KMS-11 (cell line): ENCODE measurements around the gene OR2C1.

Experiments
- H2AFZ ChIP-seq: fragments of 200-600 bp; sonication (generic); 2 replicates; pipeline ENCODE4 v1.6.1; 2016; ENCODE audit warnings: antibody characterized with exemption, mixed run types, low read depth
- H3K27ac ChIP-seq: fragments of 200-600 bp; sonication (generic); 2 replicates; pipeline ENCODE4 v1.6.1; 2016; ENCODE audit warnings: mild to moderate bottlenecking, mixed run types
- H3K27me3 ChIP-seq: fragments of 200-600 bp; sonication (generic); 2 replicates; pipeline ENCODE4 v1.6.1; 2017; ENCODE audit warnings: mild to moderate bottlenecking, low read depth, mixed run types, moderate library complexity; ENCODE audit not compliant: insufficient read depth
- H3K36me3 ChIP-seq: fragments of 200-600 bp; sonication (generic); 2 replicates; pipeline ENCODE4 v1.6.1; 2017; ENCODE audit warnings: mild to moderate bottlenecking, mixed run types; ENCODE audit not compliant: insufficient read depth
- H3K4me1 ChIP-seq: fragments of 200-600 bp; sonication (generic); 2 replicates; pipeline ENCODE4 v1.6.1; 2016; ENCODE audit warnings: mild to moderate bottlenecking, low read depth, mixed run types; ENCODE audit not compliant: poor library complexity, severe bottlenecking
- H3K4me2 ChIP-seq: fragments of 200-600 bp; sonication (generic); 2 replicates; pipeline ENCODE4 v1.7.0; 2016; ENCODE audit warnings: mild to moderate bottlenecking, mixed run types
- H3K4me3 ChIP-seq: fragments of 200-600 bp; sonication (generic); IDR thresholded peaks from 2 replicates; pipeline ENCODE4 v1.6.1; 2017; ENCODE audit warnings: low read depth, low read length, mixed read lengths; ENCODE audit not compliant: insufficient read depth
- H3K79me2 ChIP-seq: fragments of 200-600 bp; sonication (generic); 2 replicates; pipeline ENCODE4 v1.6.1; 2016; ENCODE audit warnings: low read depth, mixed run types; ENCODE audit not compliant: insufficient read depth
- H3K9ac ChIP-seq: fragments of 200-600 bp; sonication (generic); 2 replicates; pipeline ENCODE4 v1.6.1; 2016; ENCODE audit warnings: mild to moderate bottlenecking, mixed run types
- H4K20me1 ChIP-seq: fragments of 200-600 bp; sonication (generic); 2 replicates; pipeline ENCODE4 v1.6.1; 2016; ENCODE audit warnings: mild to moderate bottlenecking, mixed run types; ENCODE audit not compliant: insufficient read depth
- TF ChIP-seq, protein P1 (sequence below): fragments of 200-600 bp; sonication (generic); conservative IDR thresholded peaks from 2 replicates; pipeline ENCODE4 v1.6.1; 2017; ENCODE audit warnings: low read depth, mild to moderate bottlenecking, antibody characterized with exemption, low read length, moderate library complexity, mixed read lengths

OR2C1 gene

DNA sequence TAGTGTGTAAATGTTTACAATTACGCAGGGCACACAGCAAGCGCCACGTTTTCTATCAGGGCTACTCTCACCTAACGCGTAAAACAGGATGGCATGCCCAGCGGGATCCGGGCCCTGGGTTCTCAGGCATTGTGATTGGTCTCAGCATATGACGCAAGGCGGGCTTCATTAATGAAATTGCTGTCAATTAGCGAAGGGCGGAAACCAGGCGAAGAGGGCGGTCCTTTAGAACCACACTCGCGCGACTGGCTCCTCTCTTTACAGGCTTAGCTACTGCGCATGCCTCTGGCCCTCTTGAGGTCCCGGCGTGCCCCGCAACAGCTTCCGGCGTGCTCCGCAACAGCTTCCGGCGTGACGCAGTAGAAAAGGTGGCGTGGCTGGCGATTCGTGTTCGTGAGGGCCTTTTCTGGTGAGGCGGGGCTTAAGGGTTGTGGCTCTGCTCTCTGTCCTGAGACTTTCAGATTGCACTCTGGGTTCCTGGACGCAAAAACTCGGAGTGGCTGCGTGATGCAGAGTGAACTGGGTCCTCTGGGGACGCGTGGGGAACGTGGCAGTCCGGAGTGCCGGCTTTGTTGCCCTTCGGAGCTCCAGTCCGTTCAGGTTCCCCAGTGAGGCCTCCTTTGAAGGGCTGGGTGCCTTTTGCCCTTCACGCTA lies 9.2 kb downstream of the OR2C1 start:
- Histone ChIP-seq H3K9ac (no peak overlapping the region), H3K36me3 (no peaks in the 10 kb centered on the region), H3K79me2 (no peaks in the 10 kb centered on the region), H3K4me1 (no peaks in the 10 kb centered on the region), H3K27me3 (no peaks in the 10 kb centered on the region), H2AFZ (no peak overlapping the region), H3K4me3 (no peak overlapping the region), H3K4me2 (no peak overlapping the region), H4K20me1 (no peaks in the 10 kb centered on the region), H3K27ac (no peak overlapping the region)
- TF ChIP-seq, protein P1, sequence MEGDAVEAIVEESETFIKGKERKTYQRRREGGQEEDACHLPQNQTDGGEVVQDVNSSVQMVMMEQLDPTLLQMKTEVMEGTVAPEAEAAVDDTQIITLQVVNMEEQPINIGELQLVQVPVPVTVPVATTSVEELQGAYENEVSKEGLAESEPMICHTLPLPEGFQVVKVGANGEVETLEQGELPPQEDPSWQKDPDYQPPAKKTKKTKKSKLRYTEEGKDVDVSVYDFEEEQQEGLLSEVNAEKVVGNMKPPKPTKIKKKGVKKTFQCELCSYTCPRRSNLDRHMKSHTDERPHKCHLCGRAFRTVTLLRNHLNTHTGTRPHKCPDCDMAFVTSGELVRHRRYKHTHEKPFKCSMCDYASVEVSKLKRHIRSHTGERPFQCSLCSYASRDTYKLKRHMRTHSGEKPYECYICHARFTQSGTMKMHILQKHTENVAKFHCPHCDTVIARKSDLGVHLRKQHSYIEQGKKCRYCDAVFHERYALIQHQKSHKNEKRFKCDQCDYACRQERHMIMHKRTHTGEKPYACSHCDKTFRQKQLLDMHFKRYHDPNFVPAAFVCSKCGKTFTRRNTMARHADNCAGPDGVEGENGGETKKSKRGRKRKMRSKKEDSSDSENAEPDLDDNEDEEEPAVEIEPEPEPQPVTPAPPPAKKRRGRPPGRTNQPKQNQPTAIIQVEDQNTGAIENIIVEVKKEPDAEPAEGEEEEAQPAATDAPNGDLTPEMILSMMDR = no peak

DNA sequence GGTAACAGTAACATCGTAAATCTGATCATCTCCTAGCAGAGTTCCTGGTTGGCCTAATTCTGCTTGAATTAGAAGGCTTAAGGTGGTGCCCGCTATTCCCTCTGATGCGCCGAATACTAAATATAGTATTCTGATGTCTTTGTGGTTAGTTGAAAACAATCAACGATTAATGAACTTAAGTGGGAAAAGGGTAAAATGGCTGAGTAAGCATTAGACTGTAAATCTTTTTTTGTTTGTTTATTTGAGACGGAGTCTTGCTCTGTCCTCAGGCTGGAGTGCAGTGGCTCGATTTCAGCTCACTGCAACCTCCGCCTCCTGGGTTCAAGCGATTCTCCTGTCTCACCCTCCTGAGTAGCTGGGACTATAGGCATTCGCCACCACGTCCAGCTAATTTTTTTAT lies 13.4 kb downstream of the OR2C1 start:
- H3K27me3 ChIP-seq = no peaks in the 10 kb centered on the region
- H2AFZ ChIP-seq = no peak overlapping the region
- H3K27ac ChIP-seq = no peak overlapping the region
- TF ChIP-seq, protein P1 = no peak
- no peaks in the 10 kb centered on the region for H3K4me1 ChIP-seq
- no peaks in the 10 kb centered on the region for H3K36me3 ChIP-seq
- H3K9ac ChIP-seq = no peak overlapping the region
- no peaks in the 10 kb centered on the region for H4K20me1 ChIP-seq
- no peaks in the 10 kb centered on the region for H3K79me2 ChIP-seq
- no peak overlapping the region for H3K4me2 ChIP-seq
- no peak overlapping the region for H3K4me3 ChIP-seq

DNA sequence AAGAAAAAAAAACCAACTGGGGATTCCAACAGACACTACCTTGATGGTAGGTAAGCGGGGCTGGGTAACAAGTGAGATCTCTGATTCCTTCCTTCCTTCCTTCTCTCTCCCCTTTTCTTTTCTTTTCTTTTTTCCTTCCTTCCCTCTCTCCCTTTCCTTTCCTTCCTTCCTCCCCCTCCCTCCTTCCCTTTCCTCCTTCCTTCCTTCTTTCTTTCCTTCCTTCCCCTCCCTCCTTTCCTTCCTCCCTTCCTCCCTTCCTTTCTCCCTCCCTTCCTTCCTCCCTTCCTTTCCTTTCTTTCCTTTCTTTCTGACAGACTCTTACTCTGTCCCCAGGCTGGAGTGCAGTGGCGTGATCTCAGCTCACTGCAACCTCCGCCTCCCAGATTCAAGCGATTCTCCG lies 20.0 kb downstream of the OR2C1 start:
- TF ChIP-seq, protein P1 = no peak
- H3K27ac ChIP-seq = no peak overlapping the region
- H3K9ac ChIP-seq = no peak overlapping the region
- no peaks in the 10 kb centered on the region for H3K79me2 ChIP-seq
- no peaks in the 10 kb centered on the region for H3K27me3 ChIP-seq
- no peaks in the 10 kb centered on the region for H3K36me3 ChIP-seq
- H3K4me3 ChIP-seq = no peak overlapping the region
- no peak overlapping the region for H3K4me2 ChIP-seq
- H3K4me1 ChIP-seq = no peaks in the 10 kb centered on the region
- no peaks in the 10 kb centered on the region for H4K20me1 ChIP-seq
- no peak overlapping the region for H2AFZ ChIP-seq

DNA sequence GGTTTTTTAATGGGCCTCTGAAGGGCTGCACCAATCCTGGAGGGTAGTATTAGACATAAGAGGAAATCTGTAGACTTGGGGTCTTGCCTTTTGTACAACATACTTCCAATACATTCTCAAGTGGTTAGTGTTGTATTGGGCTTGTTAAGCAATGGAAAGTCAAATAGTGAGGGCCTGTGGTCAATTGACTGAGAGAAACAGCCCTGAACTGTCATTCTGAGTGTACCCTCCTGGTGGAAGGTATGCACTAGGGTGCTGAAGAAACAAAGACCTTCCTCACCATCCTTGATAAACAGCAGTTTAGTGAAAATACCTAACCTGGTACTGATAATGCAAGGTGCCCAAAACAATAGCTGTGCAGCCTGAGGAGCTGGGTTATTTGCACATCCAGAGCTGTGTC lies 22.2 kb downstream of the OR2C1 start:
- no peak overlapping the region for H3K9ac ChIP-seq
- no peak overlapping the region for H3K4me3 ChIP-seq
- peaks cover 5% of the 10 kb centered on the region; the same call in 1 of the 2 replicates for H3K36me3 ChIP-seq
- no peaks in the 10 kb centered on the region for H3K79me2 ChIP-seq
- H3K27me3 ChIP-seq = no peaks in the 10 kb centered on the region
- H4K20me1 ChIP-seq = no peaks in the 10 kb centered on the region
- no peak overlapping the region for H3K27ac ChIP-seq
- TF ChIP-seq, protein P1 = no peak
- H2AFZ ChIP-seq = no peak overlapping the region
- no peak overlapping the region for H3K4me2 ChIP-seq
- H3K4me1 ChIP-seq = no peaks in the 10 kb centered on the region
